Stimulated activated memory B cell treated with anti-CD40 and anti-IgM and Interleukin-4, amounts not matched to agents 10 μg/mL and 1 μg/mL and 100 μg/mL, for 72 hours (primary cell): ENCODE results near the gene TPSG1.
A peak's percentile ranks its signal among the peaks of the same experiment; 100 is the strongest.
"Not testable (repeated sequence)": the region's sequence is repeated elsewhere in the genome, so short reads cannot be mapped to it uniquely, and the experiment has no call there.

Source experiments
- ATAC-seq: fragments of 150-1000 bp; cut with Tn5 transposase; 2 replicates; pipeline ENCODE4 v1.10.0; 2021
- H3K27ac Mint-ChIP-seq: one replicate; pipeline ENCODE4 v1.8.0; 2022; ENCODE audit warnings: mild to moderate bottlenecking, mixed read lengths
- H3K27me3 Mint-ChIP-seq: one replicate; pipeline ENCODE4 v1.8.0; 2022; ENCODE audit warnings: mixed read lengths
- H3K36me3 Mint-ChIP-seq: one replicate; pipeline ENCODE4 v1.8.0; 2022; ENCODE audit warnings: mixed read lengths
- H3K4me1 Mint-ChIP-seq: one replicate; pipeline ENCODE4 v1.8.0; 2022; ENCODE audit warnings: mixed read lengths
- H3K4me3 Mint-ChIP-seq: one replicate; pipeline ENCODE4 v1.8.0; 2022; ENCODE audit warnings: mild to moderate bottlenecking, moderate library complexity, mixed read lengths
- H3K9me3 Mint-ChIP-seq: one replicate; pipeline ENCODE4 v1.8.0; 2022; ENCODE audit warnings: mixed read lengths

The TPSG1 gene

GRCh38 chr16:1244881-1245280 is 19.8 kb upstream of the TPSG1 start:
- Mint-ChIP-seq H3K27ac (no peak overlapping the region), H3K36me3 (no peaks in the 10 kb centered on the region), H3K27me3 (peaks cover 30% of the 10 kb centered on the region), H3K9me3 (no peaks in the 10 kb centered on the region), H3K4me3 (no peak overlapping the region), H3K4me1 (peaks cover 9% of the 10 kb centered on the region)
- ATAC-seq, result no peak

- not testable (repeated sequence) for H3K9me3 Mint-ChIP-seq, H3K4me1 Mint-ChIP-seq, ATAC-seq, H3K4me3 Mint-ChIP-seq, H3K27ac Mint-ChIP-seq, H3K36me3 Mint-ChIP-seq
- peaks cover 30% of the 10 kb centered on the region for H3K27me3 Mint-ChIP-seq
These were observed 19.1 kb upstream of the TPSG1 start for GRCh38 chr16:1243907-1244850.

DNA sequence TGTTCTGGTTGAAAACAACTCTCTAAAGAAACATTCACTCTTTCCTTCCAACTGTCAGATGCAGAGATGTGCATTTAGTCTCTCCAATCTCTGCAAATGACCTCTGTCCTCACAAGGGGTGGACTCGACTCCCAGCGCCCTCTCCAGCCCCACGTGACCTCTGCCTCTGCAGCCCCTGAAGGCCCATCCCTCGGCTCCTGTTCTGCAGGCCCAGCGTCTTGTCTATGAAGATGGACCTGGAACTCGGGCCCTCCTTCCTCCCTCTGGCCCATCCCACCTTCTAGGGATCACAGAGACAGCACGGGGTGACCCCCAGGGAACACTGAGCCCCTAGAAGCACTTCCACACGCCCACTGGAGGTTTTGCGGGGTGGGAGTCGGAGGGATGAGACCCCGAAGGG is 18.3 kb upstream of the TPSG1 start:
- not testable (repeated sequence) for H3K36me3 Mint-ChIP-seq, ATAC-seq, H3K4me1 Mint-ChIP-seq, H3K4me3 Mint-ChIP-seq, H3K27ac Mint-ChIP-seq, H3K9me3 Mint-ChIP-seq
- peaks cover 30% of the 10 kb centered on the region for H3K27me3 Mint-ChIP-seq

DNA sequence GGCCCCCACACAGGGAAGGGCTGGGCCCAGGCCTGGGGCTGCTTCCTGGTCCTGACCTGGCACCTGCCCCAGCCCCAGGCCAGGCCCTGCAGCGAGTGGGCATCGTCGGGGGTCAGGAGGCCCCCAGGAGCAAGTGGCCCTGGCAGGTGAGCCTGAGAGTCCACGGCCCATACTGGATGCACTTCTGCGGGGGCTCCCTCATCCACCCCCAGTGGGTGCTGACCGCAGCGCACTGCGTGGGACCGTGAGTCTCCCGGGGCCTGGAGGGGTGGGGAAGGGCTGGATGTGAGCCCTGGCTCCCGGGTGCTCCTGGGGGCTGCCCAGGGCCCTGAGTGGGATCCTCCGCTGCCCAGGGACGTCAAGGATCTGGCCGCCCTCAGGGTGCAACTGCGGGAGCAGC is 16.0 kb upstream of the TPSG1 start:
- not testable (repeated sequence) for H3K4me1 Mint-ChIP-seq, ATAC-seq, H3K27ac Mint-ChIP-seq, H3K4me3 Mint-ChIP-seq, H3K36me3 Mint-ChIP-seq, H3K9me3 Mint-ChIP-seq
- H3K27me3 Mint-ChIP-seq, result peaks cover 12% of the 10 kb centered on the region

- H3K9me3 Mint-ChIP-seq, result not testable (repeated sequence)
These were observed 15.4 kb upstream of the TPSG1 start, which contains the start of gene TPSAB1 for GRCh38 chr16:1240436-1240835. Gene TPSAB1 (plus strand): TSS chr16:1240705. CDS start chr16:1240939, 234 bp downstream.

GRCh38 chr16:1239575-1239974 is 14.5 kb upstream of the TPSG1 start:
- not testable (repeated sequence) for H3K9me3 Mint-ChIP-seq, H3K27me3 Mint-ChIP-seq, H3K4me1 Mint-ChIP-seq, H3K27ac Mint-ChIP-seq, H3K36me3 Mint-ChIP-seq, H3K4me3 Mint-ChIP-seq
- peak; percentile 37 for ATAC-seq

More at GRCh38 chr16:1240436-1240835, 15.4 kb upstream of the TPSG1 start, which contains the start of gene TPSAB1:
- not testable (repeated sequence) for H3K4me1 Mint-ChIP-seq, H3K27me3 Mint-ChIP-seq, H3K4me3 Mint-ChIP-seq, H3K27ac Mint-ChIP-seq, H3K36me3 Mint-ChIP-seq, ATAC-seq

DNA sequence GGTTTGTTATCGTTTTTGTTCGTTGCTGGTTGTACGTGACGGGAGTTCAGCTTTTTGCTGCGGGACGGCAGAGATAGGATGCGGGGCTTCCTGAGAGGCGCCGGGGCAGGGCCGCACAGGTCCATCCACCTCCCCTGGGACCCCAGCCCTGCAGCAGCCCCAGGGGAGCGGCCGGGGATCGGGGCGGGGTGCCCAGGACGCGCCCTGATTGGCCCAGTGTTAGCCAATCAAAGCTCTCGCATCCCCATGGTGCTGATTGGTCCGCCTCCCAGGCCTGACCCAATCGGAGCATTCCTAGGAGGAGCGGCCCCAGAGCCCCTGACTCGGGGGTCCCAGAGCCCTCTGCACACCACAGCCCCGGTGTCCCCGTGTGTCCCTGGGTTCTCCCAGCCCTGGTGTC is 13.8 kb upstream of the TPSG1 start:
- not testable (repeated sequence) for ATAC-seq, H3K36me3 Mint-ChIP-seq, H3K9me3 Mint-ChIP-seq, H3K4me1 Mint-ChIP-seq, H3K27me3 Mint-ChIP-seq, H3K27ac Mint-ChIP-seq, H3K4me3 Mint-ChIP-seq

GRCh38 chr16:1237990-1238389 is 12.9 kb upstream of the TPSG1 start:
- no peak overlapping the region for H3K27ac Mint-ChIP-seq
- no peaks in the 10 kb centered on the region for H3K27me3 Mint-ChIP-seq
- no peaks in the 10 kb centered on the region for H3K4me1 Mint-ChIP-seq
- ATAC-seq, result no peak
- no peaks in the 10 kb centered on the region for H3K9me3 Mint-ChIP-seq
- no peaks in the 10 kb centered on the region for H3K36me3 Mint-ChIP-seq
- H3K4me3 Mint-ChIP-seq, result no peak overlapping the region

DNA sequence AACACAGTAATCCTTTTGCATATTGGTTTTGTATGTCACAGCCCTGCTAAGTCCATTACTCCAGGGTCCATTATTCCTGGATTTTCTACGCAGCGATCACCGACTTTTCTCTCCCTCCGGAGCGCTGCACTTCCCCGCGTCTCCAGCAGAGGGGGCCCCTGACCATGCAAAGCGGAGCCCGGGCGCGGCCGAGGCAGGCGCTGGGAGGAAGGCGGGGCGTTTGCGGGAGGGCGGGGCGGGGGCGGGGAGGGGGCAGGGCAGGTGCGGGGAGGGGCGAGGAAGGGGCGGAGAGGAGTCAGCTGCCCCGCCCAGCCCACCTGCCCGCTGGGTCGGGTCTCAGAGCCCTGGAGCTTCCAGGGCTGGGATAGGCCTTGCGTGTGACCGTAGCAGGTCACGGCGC is 11.6 kb upstream of the TPSG1 start:
- not testable (repeated sequence) for H3K4me3 Mint-ChIP-seq, H3K36me3 Mint-ChIP-seq, H3K27ac Mint-ChIP-seq, H3K4me1 Mint-ChIP-seq, H3K9me3 Mint-ChIP-seq, H3K27me3 Mint-ChIP-seq
- peak; percentile 50 for ATAC-seq

DNA sequence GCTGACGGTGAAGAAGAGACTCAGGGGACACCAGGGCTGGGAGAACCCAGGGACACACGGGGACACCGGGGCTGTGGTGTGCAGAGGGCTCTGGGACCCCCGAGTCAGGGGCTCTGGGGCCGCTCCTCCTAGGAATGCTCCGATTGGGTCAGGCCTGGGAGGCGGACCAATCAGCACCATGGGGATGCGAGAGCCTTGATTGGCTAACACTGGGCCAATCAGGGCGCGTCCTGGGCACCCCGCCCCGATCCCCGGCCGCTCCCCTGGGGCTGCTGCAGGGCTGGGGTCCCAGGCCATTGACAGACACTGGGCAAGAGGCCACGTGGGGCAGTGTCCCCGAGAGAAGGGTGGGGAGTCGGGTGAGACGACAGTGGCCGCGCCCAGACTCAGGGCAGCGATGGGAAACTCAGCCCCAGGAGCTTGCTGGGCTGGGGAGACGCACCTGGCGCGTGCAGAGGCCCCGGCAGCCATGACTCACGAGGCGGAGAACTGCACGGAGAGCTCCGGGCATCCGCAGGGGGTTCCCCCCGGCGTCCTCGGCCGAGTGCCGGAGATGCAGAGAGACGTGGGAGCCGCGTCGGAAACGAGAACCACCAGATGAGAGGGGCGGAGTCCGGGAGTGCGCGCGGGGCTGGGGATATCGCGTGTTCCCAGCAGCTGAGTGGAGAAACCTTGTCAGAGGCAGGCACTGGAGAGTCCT is 7.1 kb upstream of the TPSG1 start:
- H3K4me1 Mint-ChIP-seq, H3K9me3 Mint-ChIP-seq, H3K27ac Mint-ChIP-seq, H3K36me3 Mint-ChIP-seq, ATAC-seq, H3K4me3 Mint-ChIP-seq: not testable (repeated sequence)
- peaks cover 13% of the 10 kb centered on the region for H3K27me3 Mint-ChIP-seq

DNA sequence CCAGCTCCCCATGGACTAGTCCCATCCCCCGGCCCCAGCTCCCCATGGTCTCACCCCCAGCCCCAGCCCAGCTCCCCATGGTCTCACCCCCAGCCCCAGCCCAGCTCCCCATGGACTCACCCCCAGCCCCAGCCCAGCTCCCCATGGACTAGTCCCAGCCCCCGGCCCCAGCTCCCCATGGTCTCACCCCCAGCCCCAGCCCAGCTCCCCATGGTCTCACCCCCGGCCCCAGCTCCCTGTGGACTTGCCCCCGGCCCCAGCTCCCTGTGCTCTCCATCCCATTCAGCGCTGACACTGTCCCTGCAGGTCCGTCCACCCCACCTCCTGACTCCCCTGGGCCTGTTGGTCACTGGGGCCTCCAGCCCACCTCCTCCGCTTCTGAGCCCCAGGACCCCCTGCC is 6.2 kb upstream of the TPSG1 start:
- H3K9me3 Mint-ChIP-seq, H3K36me3 Mint-ChIP-seq, H3K4me1 Mint-ChIP-seq, H3K27ac Mint-ChIP-seq, H3K4me3 Mint-ChIP-seq, ATAC-seq: not testable (repeated sequence)
- H3K27me3 Mint-ChIP-seq, result peaks cover 22% of the 10 kb centered on the region

- not testable (repeated sequence) for H3K9me3 Mint-ChIP-seq, H3K27ac Mint-ChIP-seq, H3K4me3 Mint-ChIP-seq, H3K4me1 Mint-ChIP-seq, H3K36me3 Mint-ChIP-seq, ATAC-seq
- H3K27me3 Mint-ChIP-seq, result peaks cover 22% of the 10 kb centered on the region
These were observed 5.6 kb upstream of the TPSG1 start for GRCh38 chr16:1230471-1231212.

DNA sequence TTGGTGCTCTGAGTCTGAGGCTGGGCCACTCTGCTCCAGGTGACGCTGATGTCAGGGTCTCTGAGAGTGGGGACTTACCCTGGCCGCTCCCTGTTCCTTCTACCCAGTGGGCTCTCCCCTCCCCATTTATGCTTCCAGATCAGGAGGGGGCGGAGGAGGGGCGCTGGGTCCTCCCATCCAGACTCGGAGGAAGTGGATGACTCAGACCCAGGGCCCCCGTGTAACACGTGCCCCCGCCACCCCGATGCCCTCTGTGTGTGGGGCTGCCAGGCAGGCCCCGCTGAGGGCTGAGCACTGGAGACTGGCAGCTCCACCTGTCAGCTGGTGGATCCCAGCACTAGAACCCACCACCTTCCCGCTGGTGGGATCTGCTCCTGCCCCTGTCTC is 5.0 kb upstream of the TPSG1 start, which contains the start of gene TPSB2:
Gene TPSB2, minus strand, starts transcription at position 101 of the 387 bp plus-strand sequence. CDS start 233 bp downstream, outside the sequence.
- H3K36me3 Mint-ChIP-seq, H3K4me3 Mint-ChIP-seq, ATAC-seq, H3K9me3 Mint-ChIP-seq, H3K4me1 Mint-ChIP-seq, H3K27ac Mint-ChIP-seq: not testable (repeated sequence)
- H3K27me3 Mint-ChIP-seq, result peaks cover 22% of the 10 kb centered on the region

GRCh38 chr16:1229476-1229875 is 4.4 kb upstream of the TPSG1 start:
- H3K27ac Mint-ChIP-seq, H3K36me3 Mint-ChIP-seq, H3K9me3 Mint-ChIP-seq, H3K4me1 Mint-ChIP-seq, ATAC-seq, H3K4me3 Mint-ChIP-seq: not testable (repeated sequence)
- H3K27me3 Mint-ChIP-seq, result peaks cover 23% of the 10 kb centered on the region

DNA sequence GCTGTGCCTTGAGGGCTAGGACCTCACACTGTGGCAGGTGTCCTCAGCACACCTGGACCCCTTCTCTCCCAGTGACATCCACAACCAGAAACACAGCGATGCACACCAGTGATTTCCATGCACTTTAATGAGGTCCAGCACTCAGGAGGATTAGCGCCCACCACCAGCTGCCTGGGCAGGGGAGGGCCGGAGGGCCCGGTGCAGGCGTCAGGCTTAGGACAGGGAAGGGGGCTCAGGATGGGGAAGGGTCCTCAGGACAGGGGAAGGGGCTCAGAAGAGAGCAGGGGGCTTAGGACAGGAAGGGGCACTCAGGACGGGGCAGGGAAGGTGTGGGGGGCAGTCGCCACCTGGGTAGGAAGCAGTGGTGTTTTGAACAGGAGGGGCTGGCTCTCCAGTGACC is 3.2 kb upstream of the TPSG1 start:
- H3K36me3 Mint-ChIP-seq, H3K4me1 Mint-ChIP-seq, H3K4me3 Mint-ChIP-seq, H3K27ac Mint-ChIP-seq, H3K9me3 Mint-ChIP-seq, ATAC-seq: not testable (repeated sequence)
- H3K27me3 Mint-ChIP-seq, result peaks cover 33% of the 10 kb centered on the region
